HCT116 (cell line): ENCODE measurements around the gene RAD51D. TPM values are rescaled to one million over a fixed set of nuclear protein-coding genes. Genes with fewer than 3 reads are reported as not detected.

Source experiments
- ATAC-seq: fragments of 200-7000 bp; cut with Tn5 transposase; 2 replicates; pipeline ENCODE4 v1.9.1; 2020; ENCODE audit warnings: mild to moderate bottlenecking, moderate library complexity
- BruUV-seq: library from RNA; stranded (reverse); fragments of 400-500 nt; replicated peaks from 2 replicates; lab custom pipeline; 2021; lab: Mats Ljungman, UMichigan
- CTCF ChIA-PET: fragments of 300-600 bp; sonication (Branson Sonifier 250); formaldehyde crosslinking; loops from one replicate; lab custom pipeline; 2021; ENCODE audit warnings: antibody characterized with exemption; lab: Charles Lee
- POLR2A ChIA-PET: fragments of 300-600, 350-600 bp; sonication (Branson Sonifier 250); formaldehyde crosslinking; loops from one replicate; lab custom pipeline; 2021; ENCODE audit warnings: antibody characterized with exemption; lab: Charles Lee
- RAD21 ChIA-PET, 2 experiments: fragments of 300-600 bp; sonication (Branson Sonifier 250); formaldehyde crosslinking; loops; one replicate each; lab custom pipeline; 2023; ENCODE audit warnings: low total read pairs in 2 of 2; ENCODE audit not compliant: uncharacterized antibody in 2 of 2, unreplicated experiment in 2 of 2, low non-redundant PET in 1 of 2; lab: Charles Lee
- DNase-seq: peaks from one replicate; pipeline ENCODE4 v3.0.0-alpha.2; 2010; ENCODE audit warnings: low read depth, low spot score
- H2AFZ ChIP-seq: fragments of 200-600 bp; shearing (Covaris generic), sonication (generic); 2 replicates; pipeline ENCODE4 v1.6.1; 2017; ENCODE audit warnings: low read depth, mixed run types, mixed read lengths, antibody characterized with exemption, low read length; ENCODE audit not compliant: poor library complexity, severe bottlenecking
- H3K27ac ChIP-seq: 2 replicates; pipeline ENCODE4 v1.5.1; 2012; ENCODE audit warnings: low read depth, low read length
- H3K27me3 ChIP-seq: fragments of 200-600 bp; sonication (generic); 2 replicates; pipeline ENCODE4 v1.6.1; 2016; ENCODE audit warnings: mixed run types, low read length, mixed read lengths; ENCODE audit not compliant: insufficient read depth
- H3K36me3 ChIP-seq, 2 experiments: fragments of 200-500 bp in 1 of 2; fragments of 200-600 bp in 1 of 2; sonication (Bioruptor generic) in 1 of 2; sonication (generic) in 1 of 2; 2 replicates each; pipeline versions ENCODE4 v1.5.1 to v1.6.1; 2014 to 2016; ENCODE audit warnings: low read length in 2 of 2, inconsistent platforms in 1 of 2, mixed read lengths in 1 of 2, mixed run types in 1 of 2; ENCODE audit not compliant: insufficient read depth in 2 of 2, control insufficient read depth in 1 of 2
- H3K4me1 ChIP-seq, 2 experiments: fragments of 200-600 bp in 1 of 2; sonication (generic) in 1 of 2; 2 replicates each; pipeline versions ENCODE4 v1.5.1 to v1.6.1; 2012 to 2017; ENCODE audit warnings: low read length in 2 of 2, inconsistent platforms in 1 of 2, mild to moderate bottlenecking in 1 of 2, mixed read lengths in 1 of 2, mixed run types in 1 of 2, moderate library complexity in 1 of 2; ENCODE audit not compliant: insufficient read depth in 2 of 2, control insufficient read depth in 1 of 2
- H3K4me2 ChIP-seq: fragments of 200-600 bp; sonication (generic); 2 replicates; pipeline ENCODE4 v1.6.1; 2017; ENCODE audit warnings: mixed run types, low read length, mixed read lengths
- H3K4me3 ChIP-seq, 2 experiments: fragments of 200-600 bp in 1 of 2; sonication (generic) in 1 of 2; replicated peaks in 1 of 2; 2 replicates each; pipeline ENCODE4 v1.5.1; 2011 to 2016; ENCODE audit warnings: low read length in 2 of 2, control low read depth in 1 of 2, low read depth in 1 of 2, mild to moderate bottlenecking in 1 of 2, mixed read lengths in 1 of 2, mixed run types in 1 of 2
- H3K79me2 ChIP-seq: fragments of 200-600 bp; sonication (generic); 2 replicates; pipeline ENCODE4 v1.6.1; 2017; ENCODE audit warnings: mild to moderate bottlenecking, mixed run types, low read length, moderate library complexity, mixed read lengths; ENCODE audit not compliant: insufficient read depth
- H3K9ac ChIP-seq: fragments of 200-600 bp; sonication (generic); 2 replicates; pipeline ENCODE4 v1.6.1; 2016; ENCODE audit warnings: low read length, mixed read lengths
- H3K9me2 ChIP-seq: fragments of 200-600 bp; sonication (generic), shearing (Covaris generic); 2 replicates; pipeline ENCODE4 v1.6.1; 2017; ENCODE audit warnings: mixed run types, mild to moderate bottlenecking, moderate library complexity; ENCODE audit not compliant: insufficient read depth
- H3K9me3 ChIP-seq, 2 experiments: fragments of 200-500 bp in 1 of 2; fragments of 200-600 bp in 1 of 2; sonication (Bioruptor generic) in 1 of 2; sonication (generic) in 1 of 2; 2 replicates each; pipeline ENCODE4 v1.6.1; 2014 to 2017; ENCODE audit warnings: low read length in 2 of 2, mixed read lengths in 2 of 2, inconsistent platforms in 1 of 2, low read depth in 1 of 2, mild to moderate bottlenecking in 1 of 2, mixed run types in 1 of 2, moderate library complexity in 1 of 2; ENCODE audit not compliant: control insufficient read depth in 1 of 2, insufficient read depth in 1 of 2
- H4K20me1 ChIP-seq: fragments of 200-600 bp; sonication (generic), shearing (Covaris generic); 2 replicates; pipeline ENCODE4 v1.6.1; 2017; ENCODE audit warnings: mixed run types, mild to moderate bottlenecking, moderate library complexity; ENCODE audit not compliant: insufficient read depth
- ELF1 ChIP-seq: IDR thresholded peaks from 2 replicates; pipeline ENCODE4 v1.6.1; 2012; ENCODE audit warnings: low read depth, borderline replicate concordance
- EZH2 ChIP-seq: fragments of 200-600 bp; sonication (generic); IDR thresholded peaks from 2 replicates; pipeline ENCODE4 v1.6.1; 2017; ENCODE audit warnings: antibody characterized with exemption, mixed run types
- EZH2phosphoT487 ChIP-seq: fragments of 200-600 bp; IDR thresholded peaks from 2 replicates; pipeline ENCODE4 v1.6.1; 2018; ENCODE audit warnings: antibody characterized with exemption, borderline replicate concordance
- JUND ChIP-seq: IDR thresholded peaks from 2 replicates; pipeline ENCODE4 v1.6.1; 2012
- MAX ChIP-seq: IDR thresholded peaks from 2 replicates; pipeline ENCODE4 v1.6.1; 2012
- POLR2AphosphoS5 ChIP-seq: IDR thresholded peaks from 2 replicates; pipeline ENCODE4 v1.6.1; 2011; ENCODE audit warnings: mild to moderate bottlenecking, low read depth, low read length, moderate library complexity
- RAD21 ChIP-seq: IDR thresholded peaks from 2 replicates; pipeline ENCODE4 v1.6.1; 2012; ENCODE audit warnings: low read depth, mild to moderate bottlenecking
- REST ChIP-seq: IDR thresholded peaks from 2 replicates; pipeline ENCODE4 v1.6.1; 2012; ENCODE audit warnings: low read depth
- SIN3A ChIP-seq: IDR thresholded peaks from 2 replicates; pipeline ENCODE4 v1.6.1; 2012; ENCODE audit warnings: low read depth
- SRF ChIP-seq: IDR thresholded peaks from 2 replicates; pipeline ENCODE4 v1.6.1; 2012; ENCODE audit warnings: low read depth
- TCF7L2 ChIP-seq: IDR thresholded peaks from 2 replicates; pipeline ENCODE4 v1.7.0; 2011; ENCODE audit warnings: borderline replicate concordance, inconsistent platforms; ENCODE audit not compliant: insufficient read depth, insufficient read length; ENCODE audit errors: extremely low read depth
- YY1 ChIP-seq: IDR thresholded peaks from 2 replicates; pipeline ENCODE4 v1.6.1; 2011; ENCODE audit warnings: low read length, low read depth, moderate library complexity, mild to moderate bottlenecking; ENCODE audit not compliant: insufficient replicate concordance; ENCODE audit errors: extremely low read depth
- ZFX ChIP-seq: fragments of 450-650 bp; IDR thresholded peaks from 2 replicates; pipeline ENCODE4 v1.6.1; 2017
- ZNF274 ChIP-seq: fragments of 200-500 bp; sonication (Bioruptor generic); IDR thresholded peaks from 2 replicates; pipeline ENCODE4 v1.6.1; 2014; ENCODE audit warnings: mild to moderate bottlenecking, low read depth, low read length, inconsistent platforms
- intact Hi-C: fragments of 100-400 bp; cut with micrococcal nuclease; formaldehyde crosslinking; loops from 2 replicates; pipeline ENCODE4 v1.10.0; 2022
- total RNA-seq: library from RNA; stranded (reverse); gene quantifications from one replicate; pipeline ENCODE4 v1.2.1, GENCODE V29; 2021; ENCODE audit not compliant: unreplicated experiment
- TF ChIP-seq, protein P1 (sequence below): IDR thresholded peaks from 2 replicates; pipeline ENCODE4 v1.6.1; 2012

Gene RAD51D
- total RNA-seq, 1 experiment from 2014 or later = 12.9 TPM

GRCh38 chr17:35069311-35069710 is 50.3 kb downstream of the RAD51D start (continued):
- TF ChIP-seq REST = no peak
- no peak for TF ChIP-seq SIN3A
- TF ChIP-seq EZH2 = no peak
- no peak for TF ChIP-seq YY1

DNA sequence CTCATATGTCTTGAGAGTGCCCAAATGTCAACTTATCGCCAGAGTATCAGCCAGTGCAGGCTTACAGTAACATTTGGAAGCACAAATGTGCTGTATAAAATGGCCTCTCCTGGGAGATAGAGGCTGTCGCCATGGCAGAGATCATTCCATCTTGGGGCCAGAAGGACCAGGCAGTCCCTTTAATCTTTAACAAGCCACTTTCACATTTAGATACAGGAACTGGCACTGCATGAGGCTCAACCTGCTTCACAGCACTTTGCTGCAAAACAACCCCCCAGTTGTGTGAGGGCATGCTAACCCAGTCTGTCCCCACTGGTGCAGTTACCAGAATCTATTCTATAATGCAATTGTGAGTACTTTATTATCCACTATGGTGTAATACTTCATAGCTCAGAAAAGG is 51.4 kb downstream of the RAD51D start:
- Histone ChIP-seq H3K36me3 (0 out of 4 replicates have a peak, but pooled peaks cover 0 to 4% of the 10 kb centered on the region in 2 experiments), H3K9ac (no peak overlapping the region), H3K9me2 (no peaks in the 10 kb centered on the region), H2AFZ (no peak overlapping the region), H3K9me3 (no peaks in the 10 kb centered on the region), H3K79me2 (peaks cover 53% of the 10 kb centered on the region), H3K4me2 (no peak overlapping the region), H3K27me3 (no peaks in the 10 kb centered on the region), H3K4me1 (peaks cover 22 to 34% of the 10 kb centered on the region in 2 experiments), H4K20me1 (no peaks in the 10 kb centered on the region), H3K4me3 (no peak overlapping the region), H3K27ac (no peak overlapping the region)
- no peak for DNase-seq
- POLR2A ChIA-PET = no interaction called here
- intact Hi-C loops = no loop called here
- CTCF ChIA-PET = interaction anchor here (1.0 kb wide), 1 partner anchor 22 kb away, joined by 4 read pairs; no protein-coding TSS in a partner anchor
- ATAC-seq = no peak
- RAD21 ChIA-PET = no interaction called here
- no TSS peak for BruUV-seq
- TF ChIP-seq ZFX (no peak), SRF (no peak), REST (no peak), MAX (no peak), YY1 (no peak), ZNF274 (no peak), ELF1 (no peak), RAD21 (no peak), EZH2 (no peak), EZH2phosphoT487 (no peak), POLR2AphosphoS5 (no peak), JUND (no peak), TCF7L2 (no peak)
- TF ChIP-seq, protein P1, sequence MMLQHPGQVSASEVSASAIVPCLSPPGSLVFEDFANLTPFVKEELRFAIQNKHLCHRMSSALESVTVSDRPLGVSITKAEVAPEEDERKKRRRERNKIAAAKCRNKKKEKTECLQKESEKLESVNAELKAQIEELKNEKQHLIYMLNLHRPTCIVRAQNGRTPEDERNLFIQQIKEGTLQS = no peak
